ENCODE results near the gene NADSYN1. TPM values are rescaled to one million over a fixed set of nuclear protein-coding genes. Genes with fewer than 3 reads are reported as not detected.
"Not testable (repeated sequence)": the region's sequence is repeated elsewhere in the genome, so short reads cannot be mapped to it uniquely, and the experiment has no call there.

NADSYN1 gene
- total RNA-seq, 1 donor from 2014 or later = 27.7 TPM

GRCh38 chr11:71534711-71535608 is 82.0 kb downstream of the NADSYN1 start:
- not testable (repeated sequence) for H3K9me3 ChIP-seq (ENCODE audit: control insufficient read depth in 3 of 3, low read length in 3 of 3); H3K9ac ChIP-seq (ENCODE audit: low read depth in 1 of 3, low read length in 3 of 3); H3K4me1 ChIP-seq (ENCODE audit: control insufficient read depth in 3 of 3, insufficient read depth in 3 of 3, low read length in 3 of 3); H3K27me3 ChIP-seq (ENCODE audit: control insufficient read depth in 3 of 3, insufficient read depth in 3 of 3, low read length in 3 of 3); H3K4me3 ChIP-seq (ENCODE audit: low read length in 3 of 3); H3K27ac ChIP-seq (ENCODE audit: low read depth, low read length); H3K36me3 ChIP-seq (ENCODE audit: control insufficient read depth in 3 of 3, insufficient read depth in 3 of 3, low read length in 3 of 3)

- no peaks in the 10 kb centered on the region for H3K9me3 ChIP-seq (ENCODE audit: control insufficient read depth in 3 of 3, low read length in 3 of 3)
- no peak overlapping the region for H3K27ac ChIP-seq (ENCODE audit: low read depth, low read length)
- no peak overlapping the region for H3K9ac ChIP-seq (ENCODE audit: low read depth in 1 of 3, low read length in 3 of 3)
- H3K27me3 ChIP-seq (ENCODE audit: control insufficient read depth in 3 of 3, insufficient read depth in 3 of 3, low read length in 3 of 3) = no peaks in the 10 kb centered on the region
- H3K36me3 ChIP-seq (ENCODE audit: control insufficient read depth in 3 of 3, insufficient read depth in 3 of 3, low read length in 3 of 3) = no peaks in the 10 kb centered on the region
- H3K4me3 ChIP-seq (ENCODE audit: low read length in 3 of 3) = no peak overlapping the region
- H3K4me1 ChIP-seq (ENCODE audit: control insufficient read depth in 3 of 3, insufficient read depth in 3 of 3, low read length in 3 of 3) = no peaks in the 10 kb centered on the region
These were observed 82.8 kb downstream of the NADSYN1 start for GRCh38 chr11:71535825-71536224.

- Histone ChIP-seq H3K9me3 (ENCODE audit: control insufficient read depth in 3 of 3, low read length in 3 of 3) (no peaks in the 10 kb centered on the region), H3K36me3 (ENCODE audit: control insufficient read depth in 3 of 3, insufficient read depth in 3 of 3, low read length in 3 of 3) (no peaks in the 10 kb centered on the region), H3K27me3 (ENCODE audit: control insufficient read depth in 3 of 3, insufficient read depth in 3 of 3, low read length in 3 of 3) (peaks cover 0 to 3% (median 0%) of the 10 kb centered on the region in 3 donors), H3K4me3 (ENCODE audit: low read length in 3 of 3) (no peak overlapping the region), H3K27ac (ENCODE audit: low read depth, low read length) (no peak overlapping the region), H3K9ac (ENCODE audit: low read depth in 1 of 3, low read length in 3 of 3) (no peak overlapping the region), H3K4me1 (ENCODE audit: control insufficient read depth in 3 of 3, insufficient read depth in 3 of 3, low read length in 3 of 3) (no peaks in the 10 kb centered on the region)
These were observed 84.5 kb downstream of the NADSYN1 start for GRCh38 chr11:71537537-71537936.

GRCh38 chr11:71537977-71538665 is 85.1 kb downstream of the NADSYN1 start, which contains the start of gene KRTAP5-8:
Gene KRTAP5-8 (plus strand): TSS chr11:71538025. CDS start chr11:71538056, 31 bp downstream.
- H3K4me1 ChIP-seq (ENCODE audit: control insufficient read depth in 3 of 3, insufficient read depth in 3 of 3, low read length in 3 of 3); H3K36me3 ChIP-seq (ENCODE audit: control insufficient read depth in 3 of 3, insufficient read depth in 3 of 3, low read length in 3 of 3); H3K9ac ChIP-seq (ENCODE audit: low read depth in 1 of 3, low read length in 3 of 3); H3K9me3 ChIP-seq (ENCODE audit: control insufficient read depth in 3 of 3, low read length in 3 of 3); H3K27me3 ChIP-seq (ENCODE audit: control insufficient read depth in 3 of 3, insufficient read depth in 3 of 3, low read length in 3 of 3); H3K4me3 ChIP-seq (ENCODE audit: low read length in 3 of 3); H3K27ac ChIP-seq (ENCODE audit: low read depth, low read length): not testable (repeated sequence)

DNA sequence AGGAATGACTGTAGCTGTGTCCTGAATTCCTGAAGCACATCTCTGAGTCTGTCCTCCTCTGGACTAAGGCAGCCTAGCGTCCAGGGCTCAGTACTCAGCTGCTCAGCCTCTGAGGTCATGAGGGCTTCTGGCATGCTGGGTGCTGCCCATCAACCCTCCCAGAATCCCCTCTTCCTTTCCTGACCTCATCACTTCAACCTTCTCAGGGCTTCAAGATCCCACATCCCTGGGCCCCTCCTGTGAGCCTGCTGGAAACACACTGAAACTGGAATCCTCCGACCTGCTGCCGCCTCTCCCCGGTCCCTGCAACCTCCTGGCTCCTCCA is 85.6 kb downstream of the NADSYN1 start:
- peaks cover 0 to 5% (median 0%) of the 10 kb centered on the region in 3 donors for H3K27me3 ChIP-seq (ENCODE audit: control insufficient read depth in 3 of 3, insufficient read depth in 3 of 3, low read length in 3 of 3)

DNA sequence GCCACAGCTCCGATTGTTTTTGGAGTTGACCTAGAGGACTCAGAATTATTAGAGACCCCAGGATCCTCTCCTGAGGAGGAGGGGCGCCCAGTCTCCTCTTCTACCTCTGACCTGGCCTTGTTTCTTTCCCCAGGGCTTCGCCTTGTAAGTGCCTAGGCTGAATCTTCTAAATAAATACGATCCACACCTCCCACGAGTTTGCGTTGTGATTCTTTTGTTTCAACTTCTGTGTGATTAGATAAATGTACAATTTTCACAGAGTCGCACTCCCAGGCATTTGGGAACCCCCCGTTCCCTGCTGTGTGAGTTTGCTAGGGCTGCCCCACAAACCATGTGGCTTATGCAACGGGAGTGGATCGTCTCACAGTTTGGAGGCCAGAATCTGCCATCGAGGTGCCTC is 86.0 kb downstream of the NADSYN1 start:
- H3K4me1 ChIP-seq (ENCODE audit: control insufficient read depth in 3 of 3, insufficient read depth in 3 of 3, low read length in 3 of 3) = no peaks in the 10 kb centered on the region
- no peaks in the 10 kb centered on the region for H3K9me3 ChIP-seq (ENCODE audit: control insufficient read depth in 3 of 3, low read length in 3 of 3)
- H3K4me3 ChIP-seq (ENCODE audit: low read length in 3 of 3) = no peak overlapping the region
- H3K36me3 ChIP-seq (ENCODE audit: control insufficient read depth in 3 of 3, insufficient read depth in 3 of 3, low read length in 3 of 3) = no peaks in the 10 kb centered on the region
- peaks cover 0 to 5% (median 0%) of the 10 kb centered on the region in 3 donors for H3K27me3 ChIP-seq (ENCODE audit: control insufficient read depth in 3 of 3, insufficient read depth in 3 of 3, low read length in 3 of 3)
- no peak overlapping the region for H3K9ac ChIP-seq (ENCODE audit: low read depth in 1 of 3, low read length in 3 of 3)
- no peak overlapping the region for H3K27ac ChIP-seq (ENCODE audit: low read depth, low read length)

More for the DNA sequence above, 85.6 kb downstream of the NADSYN1 start:
- Histone ChIP-seq H3K4me1 (ENCODE audit: control insufficient read depth in 3 of 3, insufficient read depth in 3 of 3, low read length in 3 of 3) (no peaks in the 10 kb centered on the region), H3K9ac (ENCODE audit: low read depth in 1 of 3, low read length in 3 of 3) (no peak overlapping the region), H3K9me3 (ENCODE audit: control insufficient read depth in 3 of 3, low read length in 3 of 3) (no peaks in the 10 kb centered on the region), H3K27ac (ENCODE audit: low read depth, low read length) (no peak overlapping the region), H3K36me3 (ENCODE audit: control insufficient read depth in 3 of 3, insufficient read depth in 3 of 3, low read length in 3 of 3) (no peaks in the 10 kb centered on the region), H3K4me3 (ENCODE audit: low read length in 3 of 3) (no peak overlapping the region)

GRCh38 chr11:71539971-71540370 is 87.0 kb downstream of the NADSYN1 start:
- H3K4me1 ChIP-seq (ENCODE audit: control insufficient read depth in 3 of 3, insufficient read depth in 3 of 3, low read length in 3 of 3); H3K27ac ChIP-seq (ENCODE audit: low read depth, low read length); H3K9ac ChIP-seq (ENCODE audit: low read depth in 1 of 3, low read length in 3 of 3); H3K36me3 ChIP-seq (ENCODE audit: control insufficient read depth in 3 of 3, insufficient read depth in 3 of 3, low read length in 3 of 3); H3K27me3 ChIP-seq (ENCODE audit: control insufficient read depth in 3 of 3, insufficient read depth in 3 of 3, low read length in 3 of 3); H3K9me3 ChIP-seq (ENCODE audit: control insufficient read depth in 3 of 3, low read length in 3 of 3); H3K4me3 ChIP-seq (ENCODE audit: low read length in 3 of 3): not testable (repeated sequence)

DNA sequence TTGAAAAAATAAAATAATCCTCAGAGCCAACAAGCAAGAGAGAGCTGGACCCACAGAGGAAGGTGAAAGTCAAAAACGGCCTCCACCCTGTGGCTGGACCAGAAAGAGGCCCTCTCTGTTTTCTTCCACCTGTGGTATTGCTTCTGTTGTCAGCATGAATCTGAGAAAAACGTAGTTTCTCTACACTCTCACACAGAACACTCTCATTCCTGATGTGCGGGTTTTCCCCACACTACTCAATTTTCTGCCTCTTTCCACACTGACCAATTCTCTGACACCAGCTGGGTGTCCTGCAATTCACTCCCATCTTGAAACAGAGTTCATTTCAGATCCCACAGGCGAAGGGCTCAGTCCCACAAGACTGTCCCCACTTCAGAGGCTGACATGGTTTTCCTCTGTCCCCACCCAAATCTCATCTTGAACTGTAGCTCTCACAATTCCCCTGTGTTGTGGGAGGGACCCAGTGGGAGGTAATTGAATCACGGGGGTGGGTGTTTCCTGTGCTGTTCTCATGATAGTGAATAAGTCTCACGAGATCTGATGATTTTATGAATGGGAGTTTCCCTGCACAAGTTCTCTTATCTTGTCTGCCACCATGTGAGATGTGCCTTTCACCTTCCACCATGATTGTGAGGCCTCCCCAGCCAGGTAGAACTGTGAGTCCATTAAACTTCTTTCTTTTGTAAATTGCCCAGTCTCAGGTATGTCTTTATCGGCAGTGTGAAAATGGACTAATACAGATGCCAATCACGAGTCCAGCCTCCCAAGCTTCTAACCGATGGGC is 87.7 kb downstream of the NADSYN1 start:
- H3K9ac ChIP-seq (ENCODE audit: low read depth in 1 of 3, low read length in 3 of 3); H3K4me1 ChIP-seq (ENCODE audit: control insufficient read depth in 3 of 3, insufficient read depth in 3 of 3, low read length in 3 of 3): not testable (repeated sequence)

GRCh38 chr11:71542382-71542781 is 89.4 kb downstream of the NADSYN1 start:
- no peak overlapping the region for H3K27ac ChIP-seq (ENCODE audit: low read depth, low read length)
- H3K4me1 ChIP-seq (ENCODE audit: control insufficient read depth in 3 of 3, insufficient read depth in 3 of 3, low read length in 3 of 3) = no peaks in the 10 kb centered on the region
- H3K4me3 ChIP-seq (ENCODE audit: low read length in 3 of 3) = no peak overlapping the region
- peaks cover 0 to 5% (median 0%) of the 10 kb centered on the region in 3 donors for H3K27me3 ChIP-seq (ENCODE audit: control insufficient read depth in 3 of 3, insufficient read depth in 3 of 3, low read length in 3 of 3)
- H3K9ac ChIP-seq (ENCODE audit: low read depth in 1 of 3, low read length in 3 of 3) = no peak overlapping the region
- H3K36me3 ChIP-seq (ENCODE audit: control insufficient read depth in 3 of 3, insufficient read depth in 3 of 3, low read length in 3 of 3) = no peaks in the 10 kb centered on the region
- no peaks in the 10 kb centered on the region for H3K9me3 ChIP-seq (ENCODE audit: control insufficient read depth in 3 of 3, low read length in 3 of 3)

More for the DNA sequence above, 87.7 kb downstream of the NADSYN1 start:
- not testable (repeated sequence) for H3K27ac ChIP-seq (ENCODE audit: low read depth, low read length); H3K4me3 ChIP-seq (ENCODE audit: low read length in 3 of 3); H3K36me3 ChIP-seq (ENCODE audit: control insufficient read depth in 3 of 3, insufficient read depth in 3 of 3, low read length in 3 of 3); H3K27me3 ChIP-seq (ENCODE audit: control insufficient read depth in 3 of 3, insufficient read depth in 3 of 3, low read length in 3 of 3); H3K9me3 ChIP-seq (ENCODE audit: control insufficient read depth in 3 of 3, low read length in 3 of 3)
